Raji (cell line): ENCODE measurements around the gene HSPB9.

ENCODE experiments used
- POLR2A ChIP-seq: IDR thresholded peaks from 2 replicates; pipeline ENCODE4 v1.6.1; 2011; ENCODE audit warnings: low read depth, low read length, control low read depth; ENCODE audit not compliant: insufficient read depth

HSPB9 gene

GRCh38 chr17:42142371-42142896, 19.8 kb downstream of the HSPB9 start:
- no peak for TF ChIP-seq POLR2A

- TF ChIP-seq POLR2A: no peak
Measured at GRCh38 chr17:42146911-42147607, 24.5 kb downstream of the HSPB9 start.

- TF ChIP-seq POLR2A: no peak
Measured at GRCh38 chr17:42153919-42154742, 31.5 kb downstream of the HSPB9 start.

GRCh38 chr17:42155614-42156045, 33.0 kb downstream of the HSPB9 start:
- TF ChIP-seq POLR2A: no peak

- TF ChIP-seq POLR2A: no peak
Measured at GRCh38 chr17:42159796-42160530, 37.4 kb downstream of the HSPB9 start.

- TF ChIP-seq POLR2A: no peak
Measured at GRCh38 chr17:42160531-42160910, 37.9 kb downstream of the HSPB9 start.

- no peak for TF ChIP-seq POLR2A
Measured at GRCh38 chr17:42163113-42163512, 40.5 kb downstream of the HSPB9 start.

- TF ChIP-seq POLR2A: no peak
Measured at GRCh38 chr17:42163696-42164407, 41.2 kb downstream of the HSPB9 start.

- TF ChIP-seq POLR2A: no peak
Measured at GRCh38 chr17:42165751-42166150, 43.1 kb downstream of the HSPB9 start.

- TF ChIP-seq POLR2A: no peak
Measured at GRCh38 chr17:42166196-42166763, 43.7 kb downstream of the HSPB9 start.

- TF ChIP-seq POLR2A: no peak
Measured at GRCh38 chr17:42167807-42168206, 45.2 kb downstream of the HSPB9 start.

GRCh38 chr17:42169351-42169750, 46.7 kb downstream of the HSPB9 start:
- no peak for TF ChIP-seq POLR2A

GRCh38 chr17:42171831-42172230, 49.2 kb downstream of the HSPB9 start:
- TF ChIP-seq POLR2A: no peak
